NCI-H1436 (cell line): ENCODE data around the gene LRRIQ3.
A peak's percentile ranks its signal among the peaks of the same experiment; 100 is the strongest.
"Not testable (repeated sequence)": the region's sequence is repeated elsewhere in the genome, so short reads cannot be mapped to it uniquely, and the experiment has no call there.

Experiments used
- DNase-seq: peaks from one replicate; lab custom pipeline; 2025; lab: John Stamatoyannopoulos, UW

LRRIQ3 gene, protein sequence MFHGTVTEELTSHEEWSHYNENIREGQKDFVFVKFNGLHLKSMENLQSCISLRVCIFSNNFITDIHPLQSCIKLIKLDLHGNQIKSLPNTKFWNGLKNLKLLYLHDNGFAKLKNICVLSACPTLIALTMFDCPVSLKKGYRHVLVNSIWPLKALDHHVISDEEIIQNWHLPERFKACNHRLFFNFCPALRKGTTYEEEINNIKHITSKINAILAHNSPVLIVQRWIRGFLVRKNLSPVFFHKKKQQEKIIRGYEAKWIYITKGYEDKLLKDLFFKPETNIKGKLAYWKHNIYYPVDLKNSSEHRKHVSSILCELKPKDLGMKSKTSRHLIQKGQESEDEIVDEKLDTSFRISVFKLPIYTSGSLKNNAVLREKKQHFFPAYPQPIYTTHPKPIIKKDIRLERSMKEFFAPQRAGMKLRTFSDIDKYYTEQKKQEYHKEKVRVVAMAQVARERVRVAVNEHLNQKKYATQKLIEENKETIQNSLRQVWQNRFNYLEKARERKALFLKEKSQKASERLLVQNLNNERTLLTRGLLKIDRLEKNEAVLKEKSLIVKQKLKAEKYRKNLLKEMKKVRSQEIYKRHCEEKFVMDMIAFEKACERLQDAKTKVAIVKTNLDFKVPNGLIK

DNA sequence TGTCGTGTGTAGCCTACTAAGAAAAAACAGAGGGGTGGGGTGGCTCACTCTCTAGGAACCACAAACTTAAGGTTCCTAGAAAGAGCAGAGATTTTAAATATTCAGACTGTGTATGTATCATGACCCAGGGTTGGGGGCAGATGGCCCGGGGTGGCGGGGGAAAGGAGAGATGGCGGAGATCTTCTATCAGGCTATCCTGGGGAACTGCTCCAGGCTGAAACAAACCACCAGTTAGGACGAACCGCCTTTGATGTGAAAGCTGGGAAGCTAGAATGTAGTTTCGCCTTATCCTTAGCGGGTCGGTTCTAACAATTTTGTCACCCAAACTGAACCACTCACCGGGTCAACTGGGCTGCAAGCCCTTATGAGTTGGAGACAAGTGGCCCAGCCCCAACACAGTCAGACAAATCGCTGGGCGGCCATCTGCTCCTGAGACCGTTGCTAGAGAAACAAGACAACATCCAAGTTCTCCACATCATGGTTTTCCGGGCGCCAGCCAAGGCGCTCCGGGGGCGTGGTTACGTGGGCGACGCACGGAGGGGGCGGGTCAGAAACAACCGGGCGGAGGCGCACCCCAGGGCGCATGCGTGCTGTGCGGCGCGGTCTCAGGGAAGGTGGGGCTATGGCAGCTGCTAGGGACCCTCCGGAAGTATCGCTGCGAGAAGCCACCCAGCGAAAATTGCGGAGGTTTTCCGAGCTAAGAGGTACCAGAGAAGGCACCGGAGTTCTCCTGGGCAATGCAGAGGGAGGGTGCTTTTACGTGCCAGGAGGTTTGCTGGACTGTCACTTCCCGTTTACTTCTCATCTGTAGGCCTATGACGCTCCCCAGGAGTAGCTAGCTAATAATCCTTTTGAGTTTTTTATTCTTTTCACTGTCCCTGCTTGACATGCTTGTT, at the start of gene LRRIQ3, which contains the start of gene FPGT:
Gene LRRIQ3 (minus strand): TSS at position 520 of the 896 bp plus-strand sequence. CDS start 14,492 bp downstream, outside the sequence.
Gene FPGT (plus strand): TSS at position 586 of the 896 bp plus-strand sequence. CDS start 37 bp downstream, at position 623.
- peak; percentile 96 for DNase-seq

DNA sequence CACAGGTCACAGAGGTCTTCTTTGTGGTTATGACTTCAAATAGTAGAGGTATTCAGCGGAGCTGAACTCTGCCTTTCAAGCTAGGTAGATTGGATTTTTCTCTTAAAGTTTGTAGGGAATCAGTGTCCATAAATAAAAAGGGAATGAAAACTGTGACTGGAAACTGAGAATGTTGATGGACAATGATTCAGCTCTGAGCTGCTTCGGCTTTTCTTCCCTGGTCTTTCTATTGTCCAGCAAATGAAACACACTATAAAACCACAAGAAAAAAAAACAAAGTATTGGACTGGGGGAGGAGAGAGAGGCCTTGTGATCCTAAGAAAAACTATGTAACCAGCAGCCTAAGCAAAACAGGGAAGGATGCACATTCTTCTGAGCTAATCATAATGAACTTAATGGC, 48.3 kb upstream of the LRRIQ3 start:
- no peak for DNase-seq

DNA sequence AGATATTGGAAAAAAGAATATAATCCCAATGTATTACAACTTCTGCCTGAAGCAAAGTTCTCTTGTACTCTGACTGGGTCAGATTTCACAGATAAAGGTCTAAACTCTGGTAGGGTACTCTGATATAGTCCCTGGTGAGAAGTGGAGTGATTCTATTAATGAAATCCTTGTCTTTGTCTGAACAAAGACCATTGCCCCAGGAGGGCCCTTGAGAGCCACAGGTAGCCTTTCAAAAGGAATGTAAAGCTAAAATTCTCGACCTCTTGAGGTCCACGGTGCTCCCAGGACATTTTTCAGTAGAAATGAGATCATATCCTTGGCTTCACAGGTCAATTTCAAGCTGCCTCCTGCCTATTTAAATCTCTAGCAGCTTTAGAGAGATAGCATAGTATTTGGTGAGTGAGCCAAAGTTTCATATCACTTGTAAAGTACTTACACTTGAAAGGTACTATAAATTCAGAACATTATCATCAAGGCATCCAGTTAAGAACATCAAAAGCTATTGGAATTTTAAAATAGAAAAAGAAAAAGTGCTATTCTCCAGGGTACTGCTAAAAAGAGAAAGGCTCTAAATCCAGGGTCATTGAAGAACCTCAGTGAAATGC, 47.3 kb upstream of the LRRIQ3 start:
- DNase-seq, result no peak

DNA sequence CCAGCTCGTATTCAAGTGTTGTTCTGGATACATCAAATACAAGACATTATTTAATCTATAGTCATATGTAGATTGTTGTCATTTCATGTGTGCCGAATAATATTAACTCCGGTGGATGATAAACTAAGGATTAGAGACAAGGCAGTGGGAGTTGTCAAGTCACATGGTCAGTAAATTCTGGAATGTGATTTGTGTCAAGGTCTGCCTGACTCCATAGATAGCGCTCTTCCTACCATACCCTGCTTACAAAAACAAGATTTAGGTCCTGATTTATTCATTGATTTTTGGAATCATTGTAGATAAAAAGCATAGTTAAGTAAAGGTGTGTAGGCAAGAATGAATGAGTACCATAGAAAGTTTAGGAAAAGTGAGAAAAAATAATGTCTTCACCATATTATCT, 39.8 kb upstream of the LRRIQ3 start:
- DNase-seq, result no peak

DNA sequence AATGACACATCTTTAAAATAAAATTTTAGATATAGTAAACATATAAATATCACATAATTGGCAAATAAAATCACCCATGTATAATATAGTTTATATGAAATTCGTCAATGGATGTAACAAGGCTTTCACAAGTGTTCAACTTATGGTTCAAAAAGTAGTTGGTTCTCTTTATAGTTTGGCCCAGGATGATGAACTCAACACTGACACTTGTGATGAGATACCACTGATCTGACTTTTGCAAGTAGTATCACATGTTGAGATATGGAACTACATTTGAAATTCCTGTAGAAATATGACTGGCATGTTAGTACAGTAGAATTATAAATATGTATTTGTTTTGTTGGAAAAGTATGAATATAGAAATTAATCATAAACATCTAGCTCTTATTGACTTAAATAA, 39.1 kb upstream of the LRRIQ3 start:
- no peak for DNase-seq

DNA sequence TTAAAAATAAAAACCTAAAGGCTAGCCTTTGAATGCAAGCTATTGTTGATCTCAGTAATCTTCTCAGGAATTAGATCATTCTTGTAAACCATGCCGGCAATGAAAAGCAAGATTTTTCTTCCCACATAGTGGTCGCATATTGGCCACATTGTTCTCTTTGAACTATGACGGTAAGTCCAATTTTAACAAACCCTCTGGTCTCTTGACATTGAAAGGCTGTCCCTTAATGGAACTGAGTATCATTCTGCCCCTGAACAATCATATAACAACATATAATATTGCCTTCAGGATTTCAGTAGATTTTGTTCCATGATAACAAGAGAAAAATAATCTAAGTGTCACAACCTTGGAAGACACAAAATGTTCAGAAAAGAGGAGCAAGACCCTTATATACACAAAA, 38.5 kb upstream of the LRRIQ3 start:
- DNase-seq, result no peak

DNA sequence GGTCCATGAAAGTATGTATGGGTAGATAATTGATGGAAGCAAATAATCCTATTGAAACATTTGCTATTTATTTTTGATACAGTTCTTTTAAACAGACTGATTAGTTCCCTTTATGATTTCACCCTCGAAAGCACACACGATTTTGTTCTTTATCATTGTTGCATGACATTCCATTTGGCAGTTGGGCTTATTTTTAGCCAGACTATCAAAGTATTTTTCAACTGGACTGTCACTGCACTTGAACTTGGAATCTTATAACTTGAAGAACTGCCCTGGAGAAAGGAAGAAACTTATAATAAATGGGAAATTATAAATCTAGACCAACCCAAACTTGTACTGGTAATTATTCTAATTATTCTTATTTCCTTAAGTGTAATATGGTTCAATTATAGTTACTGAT, 37.2 kb upstream of the LRRIQ3 start, which contains the start of gene TNNI3K:
Gene TNNI3K (plus strand): TSS at position 235 of the 400 bp plus-strand sequence. CDS start 65 bp downstream, at position 300.
- no peak for DNase-seq

DNA sequence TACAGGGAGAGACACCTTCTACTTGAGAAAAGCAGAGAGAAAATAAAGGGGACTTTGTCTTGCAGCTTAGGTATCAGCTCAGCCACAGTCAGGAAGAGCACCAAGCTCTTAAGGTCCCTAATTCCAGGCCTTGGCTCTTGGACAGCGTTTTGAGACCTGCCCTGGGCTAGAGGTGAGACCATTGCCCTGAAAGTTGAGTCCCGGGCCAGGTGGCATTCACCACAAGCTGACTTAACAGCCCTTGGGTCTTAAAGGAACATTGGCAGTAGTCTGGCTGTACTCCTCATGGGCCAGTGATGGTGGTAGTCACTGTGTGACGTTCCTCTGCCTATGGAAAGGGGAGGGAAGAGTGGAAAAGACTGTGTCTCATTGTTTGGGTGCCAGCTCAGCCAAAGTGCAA, 25.5 kb upstream of the LRRIQ3 start:
- DNase-seq, result no peak

DNA sequence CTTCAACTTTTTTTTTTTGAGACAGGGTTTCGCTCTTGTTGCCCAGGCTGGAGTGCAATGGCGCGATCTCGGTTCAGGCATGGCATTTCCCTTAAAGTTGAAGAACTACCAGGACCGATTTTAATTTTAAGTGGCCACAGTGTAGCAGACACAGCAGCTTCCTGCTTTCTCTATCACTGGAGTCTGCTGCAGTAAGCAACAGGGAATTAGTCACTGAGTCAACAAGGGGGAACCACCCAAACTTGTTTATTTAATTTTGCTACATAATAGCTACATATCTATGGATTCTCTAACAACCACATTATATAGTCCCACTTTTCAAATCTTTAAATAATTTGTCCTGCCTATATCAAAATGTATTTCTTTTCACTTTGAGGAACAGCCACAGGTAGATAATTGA, 24.7 kb upstream of the LRRIQ3 start:
- DNase-seq, result no peak

DNA sequence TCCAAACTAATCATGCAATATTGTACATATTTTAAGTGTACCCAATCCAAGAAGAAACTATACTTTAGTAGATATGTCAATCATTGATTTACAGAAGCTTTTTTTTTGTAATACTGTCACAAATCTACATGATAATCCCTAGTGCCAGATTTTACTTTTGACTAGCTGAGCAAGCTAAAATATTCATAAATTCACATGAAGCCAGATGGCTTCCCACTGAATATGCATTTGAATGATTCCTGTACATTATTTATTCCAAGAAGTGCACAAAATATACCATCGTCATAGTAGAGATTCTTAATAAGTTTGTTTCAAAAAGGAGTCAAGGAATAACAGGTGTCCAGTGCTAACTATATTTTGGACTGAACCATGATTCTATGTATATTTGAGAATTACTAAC, 17.3 kb upstream of the LRRIQ3 start:
- DNase-seq, result no peak

DNA sequence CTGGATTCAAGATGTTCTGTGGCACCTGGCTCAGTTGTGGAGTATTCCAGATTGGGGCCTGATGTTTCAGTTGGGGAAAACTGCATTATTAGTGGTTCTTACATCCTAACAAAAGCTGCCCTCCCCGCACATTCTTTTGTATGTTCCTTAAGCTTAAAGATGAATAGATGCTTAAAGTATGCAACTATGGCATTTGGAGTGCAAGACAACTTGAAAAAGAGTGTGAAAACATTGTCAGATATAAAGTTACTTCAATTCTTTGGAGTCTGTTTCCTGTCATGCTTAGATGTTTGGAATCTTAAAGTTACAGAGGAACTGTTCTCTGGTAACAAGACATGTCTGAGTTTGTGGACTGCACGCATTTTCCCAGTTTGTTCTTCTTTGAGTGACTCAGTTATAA, 7.3 kb upstream of the LRRIQ3 start:
- DNase-seq, result no peak

DNA sequence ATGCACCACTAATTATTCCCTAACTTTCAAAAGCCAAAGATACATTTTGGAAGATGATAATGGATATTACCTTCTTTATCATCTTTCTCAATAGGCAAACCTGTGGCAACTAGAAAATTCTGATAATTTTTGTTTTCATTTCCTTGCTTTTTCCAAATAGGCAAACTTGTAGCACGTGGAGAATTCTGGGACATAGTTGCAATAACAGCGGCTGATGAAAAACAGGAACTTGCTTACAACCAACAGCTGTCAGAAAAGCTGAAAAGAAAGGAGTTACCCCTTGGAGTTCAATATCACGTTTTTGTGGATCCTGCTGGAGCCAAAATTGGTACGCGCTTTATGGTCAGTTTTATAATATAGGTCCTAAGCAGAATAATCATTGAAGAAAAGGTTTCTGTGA, 1.5 kb upstream of the LRRIQ3 start:
- no peak for DNase-seq

DNA sequence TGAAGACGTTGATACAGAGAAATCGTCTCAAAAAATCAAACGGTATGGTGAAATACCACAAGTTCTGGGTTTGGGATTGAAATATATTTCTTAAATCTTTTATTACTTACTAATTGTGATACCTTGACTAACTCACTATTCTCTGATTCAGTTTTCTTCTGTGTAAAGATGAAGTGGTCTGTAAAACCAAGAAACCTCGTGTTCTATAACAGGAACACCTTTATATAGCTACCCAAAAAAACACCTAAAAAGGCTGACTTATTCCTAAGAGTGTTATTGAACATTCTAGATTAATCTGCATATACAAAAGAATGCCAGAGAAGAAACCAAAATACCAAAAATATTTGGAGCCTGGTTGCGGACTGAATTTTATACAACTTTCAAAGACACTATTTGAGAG, 721 bp downstream of the LRRIQ3 start:
- no peak for DNase-seq

DNA sequence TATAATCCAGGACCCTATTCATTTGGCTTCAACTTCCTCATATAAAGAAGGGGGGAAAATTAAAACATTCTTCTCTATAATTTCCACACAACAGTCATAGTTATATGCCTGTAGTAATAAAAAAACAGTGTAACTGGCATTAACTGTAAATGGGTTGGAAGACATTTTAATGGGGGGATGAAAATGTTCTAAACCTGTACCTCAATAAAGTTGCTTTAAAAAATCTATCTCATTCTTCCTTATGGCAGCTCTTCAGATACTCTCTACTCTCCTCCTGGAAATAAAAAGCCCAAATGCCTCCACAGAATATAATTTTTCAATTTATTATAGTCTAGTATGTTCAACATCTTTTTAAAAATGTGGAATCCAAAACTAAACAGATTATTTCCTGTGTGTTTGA, 2.6 kb downstream of the LRRIQ3 start:
- no peak for DNase-seq

DNA sequence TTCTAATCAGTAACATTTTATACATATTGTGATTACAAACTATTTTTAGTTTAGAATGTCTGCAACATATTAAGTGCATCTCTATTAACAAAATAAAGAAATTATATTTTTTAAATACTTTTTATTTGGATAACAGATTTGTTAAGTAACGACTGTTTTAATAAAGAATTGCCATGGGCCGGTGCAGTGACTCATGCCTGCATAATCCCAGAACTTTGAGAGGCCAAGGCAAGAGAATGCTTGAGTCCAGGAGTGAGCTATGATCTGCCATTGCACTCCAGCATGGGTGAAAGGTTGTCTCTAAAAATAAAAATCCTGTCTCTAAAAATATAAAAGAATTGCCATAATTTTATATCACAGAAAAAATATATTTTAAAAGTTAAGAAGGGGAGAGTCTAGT, 4.1 kb downstream of the LRRIQ3 start:
- DNase-seq, result no peak

DNA sequence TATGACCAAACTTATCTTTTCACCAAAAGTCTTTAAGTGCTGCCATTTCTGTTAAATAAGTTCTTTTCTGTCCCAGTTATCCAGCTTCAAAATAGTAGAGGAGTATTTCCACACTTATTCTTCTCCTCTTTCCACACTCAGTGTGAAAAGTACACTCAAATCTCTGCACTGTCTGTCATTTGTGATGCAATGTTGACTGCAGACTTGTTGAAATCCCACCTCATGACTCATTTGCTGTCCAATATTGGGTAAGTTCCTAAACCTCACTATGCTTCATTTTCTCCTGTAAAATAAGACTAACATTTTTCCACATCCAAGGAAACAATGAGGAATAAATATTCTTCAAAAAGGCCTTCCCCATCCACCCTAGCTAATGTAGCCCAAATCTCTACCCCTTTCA, 17.5 kb downstream of the LRRIQ3 start:
- DNase-seq, result no peak

DNA sequence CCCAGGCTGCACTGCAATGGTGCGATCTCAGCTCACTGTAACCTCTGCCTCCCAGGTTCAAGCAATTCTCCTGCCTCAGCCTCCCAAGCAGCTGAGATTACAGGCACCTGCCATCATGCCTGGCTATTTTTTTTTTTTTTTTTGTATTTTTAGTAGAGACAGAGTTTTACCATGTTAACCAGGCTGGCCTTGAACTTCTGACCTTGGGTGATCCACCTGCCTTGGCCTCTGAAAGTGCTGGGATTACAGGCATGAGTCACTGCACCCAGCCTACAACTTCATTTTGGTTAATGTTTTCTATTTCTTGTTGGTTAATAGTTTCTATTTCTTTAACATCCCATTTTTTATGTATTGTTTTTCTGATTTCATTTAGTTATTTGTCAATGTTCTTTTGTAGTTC, 23.6 kb downstream of the LRRIQ3 start:
- not testable (repeated sequence) for DNase-seq

DNA sequence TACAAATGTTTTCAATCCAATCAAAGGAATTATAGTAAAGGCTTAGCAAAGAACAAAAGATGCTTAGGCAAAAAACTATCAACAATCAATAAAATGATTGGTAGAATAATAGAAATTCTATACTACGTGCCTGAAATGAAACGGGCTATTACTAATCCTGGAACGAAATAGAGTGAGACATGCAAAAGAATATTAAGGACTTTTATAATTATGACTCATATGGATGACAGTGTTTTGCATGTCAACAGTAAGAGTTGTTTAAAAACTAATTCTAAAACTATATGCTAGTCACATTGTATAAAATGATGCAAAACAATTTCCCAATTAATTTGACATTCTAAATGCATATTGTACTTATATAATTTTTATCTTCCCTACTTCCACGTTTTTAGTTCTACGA, 35.6 kb downstream of the LRRIQ3 start:
- DNase-seq, result no peak

DNA sequence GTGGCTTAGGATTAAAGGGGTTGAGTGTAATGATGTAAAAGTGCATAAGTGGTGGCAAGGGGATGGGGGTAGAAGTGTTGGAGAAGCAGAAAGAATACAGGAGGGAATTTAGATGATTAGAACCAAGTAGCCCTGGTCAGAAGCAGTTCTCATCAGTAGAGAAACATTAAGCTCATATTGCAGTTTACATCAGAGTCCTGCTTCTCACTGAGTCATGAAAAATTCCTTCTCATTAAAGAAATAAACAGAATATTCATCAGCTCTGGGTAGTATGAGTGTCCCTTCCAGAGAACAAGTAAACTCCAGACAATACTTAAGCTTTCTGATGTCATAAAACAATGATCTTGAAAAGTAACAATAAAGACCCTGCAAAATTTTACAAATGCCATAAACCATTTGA, 36.5 kb downstream of the LRRIQ3 start:
- no peak for DNase-seq

DNA sequence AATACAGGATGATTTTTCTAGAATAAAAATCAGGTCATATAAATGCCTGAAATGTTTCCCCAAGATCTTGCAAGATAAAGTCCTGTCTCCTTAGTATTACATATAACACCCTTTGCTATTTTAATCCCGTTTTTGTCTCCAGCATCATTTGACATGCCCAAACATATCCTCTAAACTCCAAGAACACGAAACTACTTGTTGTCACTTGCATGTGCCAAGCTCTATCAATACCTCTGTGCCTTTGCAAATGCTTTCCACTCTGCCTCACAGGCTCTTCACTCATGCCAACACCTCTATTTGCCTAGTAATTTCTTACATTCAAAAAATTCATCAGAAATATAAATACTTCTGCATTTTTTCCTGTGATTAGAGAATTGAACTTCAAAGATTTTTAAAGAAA, 37.9 kb downstream of the LRRIQ3 start:
- no peak for DNase-seq

DNA sequence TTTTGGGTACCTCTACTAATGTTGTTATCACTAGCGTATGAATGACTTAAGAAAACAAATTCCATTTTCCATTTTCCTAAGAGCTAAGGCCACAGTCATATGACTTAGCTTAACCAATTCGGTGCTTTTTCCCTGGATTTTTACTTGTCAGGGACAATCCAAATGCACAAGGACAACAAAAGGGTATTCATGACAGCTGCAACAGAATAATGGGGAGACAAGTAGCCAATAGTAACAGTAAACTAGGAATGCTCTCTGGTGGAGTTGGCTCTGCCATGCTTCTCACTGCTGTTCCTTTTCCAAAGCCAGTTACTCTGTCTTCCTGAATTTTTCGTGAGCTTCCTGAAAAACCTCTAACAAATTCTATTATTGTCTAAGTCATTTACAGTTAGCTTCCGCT, 52.9 kb downstream of the LRRIQ3 start:
- no peak for DNase-seq

DNA sequence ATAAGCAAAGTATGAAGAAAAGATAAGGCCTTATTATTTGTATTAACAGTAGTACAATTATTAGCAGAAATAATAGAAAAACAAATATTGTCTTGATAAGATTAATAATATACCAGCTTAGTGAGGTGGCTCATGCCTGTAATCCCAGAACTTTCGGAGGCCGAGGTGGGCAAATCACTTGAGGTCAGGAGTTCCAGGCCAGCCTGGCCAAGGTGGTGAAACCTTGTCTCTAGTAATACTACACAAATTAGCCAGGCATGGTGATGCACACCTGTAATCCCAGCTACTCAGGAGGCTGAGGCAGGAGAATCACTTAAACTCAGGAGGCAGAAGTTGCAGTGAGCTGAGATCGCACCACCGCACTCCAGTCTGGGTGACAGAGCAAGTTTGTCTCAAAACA, 80.6 kb downstream of the LRRIQ3 start:
- DNase-seq, result not testable (repeated sequence)
